Measurements from ENCODE around the gene GRIN2A.

GRIN2A gene

GRCh38 chr16:10027553-10027952, 154.7 kb downstream of the GRIN2A start:
- DNase-seq, result no peak

GRCh38 chr16:10026593-10026992, 155.6 kb downstream of the GRIN2A start:
- DNase-seq, result no peak

- DNase-seq, result no peak
Observed at GRCh38 chr16:10022098-10022497, 160.1 kb downstream of the GRIN2A start.

GRCh38 chr16:10020866-10021265, 161.4 kb downstream of the GRIN2A start:
- DNase-seq, result no peak

GRCh38 chr16:10016752-10017151, 165.5 kb downstream of the GRIN2A start:
- no peak for DNase-seq

GRCh38 chr16:10015397-10015796, 166.8 kb downstream of the GRIN2A start:
- DNase-seq, result no peak

GRCh38 chr16:10013774-10014173, 168.5 kb downstream of the GRIN2A start:
- no peak for DNase-seq

GRCh38 chr16:10013364-10013763, 168.9 kb downstream of the GRIN2A start:
- DNase-seq, result no peak

- no peak for DNase-seq
Observed at GRCh38 chr16:10009684-10010083, 172.5 kb downstream of the GRIN2A start.

GRCh38 chr16:10003486-10003885, 178.7 kb downstream of the GRIN2A start:
- no peak for DNase-seq

- DNase-seq, result no peak
Observed at GRCh38 chr16:10001258-10001775, 180.9 kb downstream of the GRIN2A start.

- no peak for DNase-seq
Observed at GRCh38 chr16:9996221-9996620, 186.0 kb downstream of the GRIN2A start.

GRCh38 chr16:9992441-9992840, 189.8 kb downstream of the GRIN2A start:
- no peak for DNase-seq

GRCh38 chr16:9980981-9981380, 201.2 kb downstream of the GRIN2A start:
- no peak for DNase-seq

- DNase-seq, result no peak
Observed at GRCh38 chr16:9978160-9978725, 204.0 kb downstream of the GRIN2A start.

- no peak for DNase-seq
Observed at GRCh38 chr16:9977333-9977897, 204.8 kb downstream of the GRIN2A start.

- no peak for DNase-seq
Observed at GRCh38 chr16:9976601-9977000, 205.6 kb downstream of the GRIN2A start.

- no peak for DNase-seq
Observed at GRCh38 chr16:9971907-9972306, 210.3 kb downstream of the GRIN2A start.

- DNase-seq, result no peak
Observed at GRCh38 chr16:9970796-9971195, 211.4 kb downstream of the GRIN2A start.

GRCh38 chr16:9970244-9970643, 212.0 kb downstream of the GRIN2A start:
- DNase-seq, result no peak

GRCh38 chr16:9969580-9969979, 212.6 kb downstream of the GRIN2A start:
- DNase-seq, result no peak

GRCh38 chr16:9966569-9967157, 215.6 kb downstream of the GRIN2A start:
- no peak for DNase-seq

- DNase-seq, result no peak
Observed at GRCh38 chr16:9965079-9965478, 217.1 kb downstream of the GRIN2A start.

- DNase-seq, result no peak
Observed at GRCh38 chr16:9964426-9964825, 217.8 kb downstream of the GRIN2A start.

- DNase-seq, result no peak
Observed at GRCh38 chr16:9957433-9957832, 224.8 kb downstream of the GRIN2A start.

Measured in NCI-H526 (cell line).